ENCODE data around the gene PRR11. TPM values are rescaled to one million over a fixed set of nuclear protein-coding genes. Genes with fewer than 3 reads are reported as not detected.
"Not testable (repeated sequence)": the region's sequence is repeated elsewhere in the genome, so short reads cannot be mapped to it uniquely, and the experiment has no call there.

PRR11 gene
- total and polyA plus RNA-seq, 2 of the 4 experiments (the other 2 are of a cell fraction): 8.6 to 24.0 TPM

DNA sequence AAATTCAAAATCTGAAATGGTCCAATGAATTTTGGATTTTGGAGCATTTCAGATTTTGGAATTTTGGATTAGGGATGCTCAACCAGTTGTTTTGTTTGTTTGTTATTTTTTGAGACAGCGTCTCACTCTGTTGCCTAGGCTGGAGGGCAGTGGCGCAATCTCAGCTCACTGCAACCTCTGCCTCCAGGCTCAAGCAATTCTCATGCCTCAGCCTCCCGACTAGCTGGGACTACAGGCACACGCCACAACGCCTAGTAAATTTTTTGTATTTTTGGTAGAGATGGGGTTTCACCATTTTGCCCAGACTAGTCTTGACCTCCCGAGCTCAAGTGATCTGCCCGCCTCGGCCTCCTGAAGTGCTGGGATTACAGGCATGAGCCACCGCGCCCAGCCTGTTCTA, 17.2 kb upstream of the PRR11 start:
- ATAC-seq (ENCODE audit: low read depth); POLR2A ChIA-PET (ENCODE audit: unreplicated experiment); H4K91ac ChIP-seq (ENCODE audit: insufficient read depth, low read depth, low read length); BruUV-seq (replicated peaks); H2BK120ac ChIP-seq (ENCODE audit: low read depth, low read length); H3K9me1 ChIP-seq (ENCODE audit: insufficient read depth, low read length); H2AK9ac ChIP-seq (replicated peaks; ENCODE audit: low read depth, low read length, poor library complexity); H2BK20ac ChIP-seq (ENCODE audit: low read depth, low read length); H3K27me3 ChIP-seq (ENCODE audit: control insufficient read depth, insufficient read depth, low read length); H4K5ac ChIP-seq (ENCODE audit: low read depth, low read length); H2AK5ac ChIP-seq (ENCODE audit: low read depth, low read length); H4K8ac ChIP-seq (ENCODE audit: low read depth in 2 of 2, low read length in 2 of 2); H4K20me1 ChIP-seq (ENCODE audit: insufficient read depth, low read length); H3K4me2 ChIP-seq (ENCODE audit: low read depth, low read length); H3K14ac ChIP-seq (replicated peaks; ENCODE audit: low read depth, low read length); H3K4ac ChIP-seq (ENCODE audit: low read depth, low read length); CTCF ChIA-PET; in situ Hi-C loops (cut with MboI; ENCODE audit: low sequenced_read_pairs); H3K4me1 ChIP-seq (ENCODE audit: control insufficient read depth, insufficient read depth, low read length); H3K4me3 ChIP-seq (ENCODE audit: insufficient read depth, low read depth, low read length); intact Hi-C loops (cut with micrococcal nuclease); H2BK15ac ChIP-seq (ENCODE audit: low read depth, low read length); H3K23ac ChIP-seq (ENCODE audit: low read depth, low read length); H3K9ac ChIP-seq (ENCODE audit: low read depth, low read length); H3K27ac ChIP-seq (ENCODE audit: insufficient read depth, low read length); H3K18ac ChIP-seq (ENCODE audit: low read depth, low read length); H3K56ac ChIP-seq (ENCODE audit: extremely low read depth, insufficient read depth, low read length); H2AFZ ChIP-seq (replicated peaks; ENCODE audit: low read length, poor library complexity); dilution Hi-C loops (cut with HindIII; ENCODE audit: low sequenced_read_pairs, unreplicated experiment); DNase-seq; H2BK5ac ChIP-seq (ENCODE audit: low read depth, low read length, poor library complexity, severe bottlenecking); H3K36me3 ChIP-seq (ENCODE audit: control insufficient read depth, insufficient read depth, low read length); H3K9me3 ChIP-seq (ENCODE audit: control insufficient read depth, insufficient read depth, low read length): not testable (repeated sequence)
- H3K79me1 ChIP-seq (ENCODE audit: low read depth in 1 of 2, low read length in 2 of 2): peaks cover 22 to 50% of the 10 kb centered on the region in 2 experiments; a peak in 3 of 4 replicates
- 0 out of 2 replicates have a peak, but pooled peaks have one; percentile 4 for TF ChIP-seq CEBPB (IDR thresholded peaks at IDR 0.05; ENCODE audit: low read depth, low read length)
- no CpG with 5 or more reads among the region's 10 CpGs for WGBS, 2 experiments (ENCODE audit: extremely low coverage in 2 of 2, insufficient read length in 1 of 2)
